Vagina (tissue), 2 donors: ENCODE results near the gene CCDC13. TPM values are rescaled to one million over a fixed set of nuclear protein-coding genes. Genes with fewer than 3 reads are reported as not detected.

Experiments
- DNase-seq, 2 donors: peaks; one replicate each; pipeline ENCODE4 v3.0.0-alpha.2; 2017; ENCODE audit errors: extremely low spot score in 2 of 2
- H3K27ac ChIP-seq: fragments of 200-600 bp; sonication (generic); one replicate; pipeline ENCODE4 v1.5.1; 2019
- H3K27me3 ChIP-seq: fragments of 200-600 bp; sonication (generic); one replicate; pipeline ENCODE4 v1.5.1; 2019
- H3K36me3 ChIP-seq, 2 donors: fragments of 200-600 bp; sonication (generic); one replicate each; pipeline ENCODE4 v1.5.1; 2017 to 2019
- H3K4me1 ChIP-seq: fragments of 200-600 bp; sonication (generic); one replicate; pipeline ENCODE4 v1.5.1; 2019
- H3K4me3 ChIP-seq, 2 donors: fragments of 200-600 bp; sonication (generic); 1 replicate in 1 of 2; 2 replicates in 1 of 2; pipeline ENCODE4 v1.5.1; 2016 to 2019
- H3K9me3 ChIP-seq: fragments of 200-600 bp; sonication (generic); one replicate; pipeline ENCODE4 v1.5.1; 2019
- POLR2A ChIP-seq, 2 donors: fragments of 450-650 bp; IDR thresholded peaks; one replicate each; pipeline ENCODE4 v1.6.1; 2017; ENCODE audit warnings: antibody characterized with exemption in 2 of 2, mild to moderate bottlenecking in 2 of 2, moderate library complexity in 2 of 2
- POLR2AphosphoS5 ChIP-seq, 2 donors: sonication (generic); formaldehyde crosslinking; IDR thresholded peaks; one replicate each; pipeline ENCODE4 v1.9.0; 2017; ENCODE audit warnings: antibody characterized with exemption in 2 of 2, mild to moderate bottlenecking in 2 of 2, low read depth in 1 of 2; ENCODE audit not compliant: insufficient read depth in 1 of 2
- intact Hi-C: fragments of 100-400 bp; cut with DNase I; formaldehyde crosslinking; loops from one replicate; pipeline ENCODE4 v1.15.1; 2023
- total RNA-seq: library from RNA; depleted of rRNA; stranded (reverse); fragments of >200 nt; gene quantifications from one replicate; pipeline ENCODE4 v1.2.3, GENCODE V29; 2016
- TF ChIP-seq, protein P1 (sequence below), 3 experiments: fragments of 450-650 bp in 2 of 3; fragments of 200-600 bp in 1 of 3; sonication (generic) in 1 of 3; IDR thresholded peaks; one replicate each; pipeline ENCODE4 v1.5.1; 2017 to 2019; ENCODE audit warnings: antibody characterized with exemption in 3 of 3, mild to moderate bottlenecking in 2 of 3, moderate library complexity in 2 of 3

CCDC13 gene
- total RNA-seq, 1 donor from 2014 or later = 1.2 TPM

GRCh38 chr3:42758126-42758525, 14.9 kb downstream of the CCDC13 start:
- Histone ChIP-seq H3K36me3 (no peaks in the 10 kb centered on the region), H3K4me1 (no peaks in the 10 kb centered on the region), H3K9me3 (no peaks in the 10 kb centered on the region), H3K4me3 (no peak overlapping the region), H3K27me3 (no peaks in the 10 kb centered on the region), H3K27ac (no peak overlapping the region)
- peak in 1 of 2 donors; percentile 60 for DNase-seq
- intact Hi-C loops = no loop called here
- TF ChIP-seq POLR2A (IDR thresholded peaks at IDR 0.05) (no peak), POLR2AphosphoS5 (IDR thresholded peaks at IDR 0.05; ENCODE audit: insufficient read depth in 1 of 2, low read depth in 1 of 2) (no peak)
- TF ChIP-seq, protein P1, sequence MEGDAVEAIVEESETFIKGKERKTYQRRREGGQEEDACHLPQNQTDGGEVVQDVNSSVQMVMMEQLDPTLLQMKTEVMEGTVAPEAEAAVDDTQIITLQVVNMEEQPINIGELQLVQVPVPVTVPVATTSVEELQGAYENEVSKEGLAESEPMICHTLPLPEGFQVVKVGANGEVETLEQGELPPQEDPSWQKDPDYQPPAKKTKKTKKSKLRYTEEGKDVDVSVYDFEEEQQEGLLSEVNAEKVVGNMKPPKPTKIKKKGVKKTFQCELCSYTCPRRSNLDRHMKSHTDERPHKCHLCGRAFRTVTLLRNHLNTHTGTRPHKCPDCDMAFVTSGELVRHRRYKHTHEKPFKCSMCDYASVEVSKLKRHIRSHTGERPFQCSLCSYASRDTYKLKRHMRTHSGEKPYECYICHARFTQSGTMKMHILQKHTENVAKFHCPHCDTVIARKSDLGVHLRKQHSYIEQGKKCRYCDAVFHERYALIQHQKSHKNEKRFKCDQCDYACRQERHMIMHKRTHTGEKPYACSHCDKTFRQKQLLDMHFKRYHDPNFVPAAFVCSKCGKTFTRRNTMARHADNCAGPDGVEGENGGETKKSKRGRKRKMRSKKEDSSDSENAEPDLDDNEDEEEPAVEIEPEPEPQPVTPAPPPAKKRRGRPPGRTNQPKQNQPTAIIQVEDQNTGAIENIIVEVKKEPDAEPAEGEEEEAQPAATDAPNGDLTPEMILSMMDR (IDR thresholded peaks at IDR 0.05) = no peak

GRCh38 chr3:42756681-42757213, 16.3 kb downstream of the CCDC13 start:
- Histone ChIP-seq H3K36me3 (no peaks in the 10 kb centered on the region), H3K9me3 (no peaks in the 10 kb centered on the region), H3K27me3 (no peaks in the 10 kb centered on the region), H3K4me1 (no peaks in the 10 kb centered on the region), H3K4me3 (no peak overlapping the region), H3K27ac (no peak overlapping the region)
- DNase-seq = no peak
- intact Hi-C loops = no loop called here
- TF ChIP-seq, protein P1 (IDR thresholded peaks at IDR 0.05) = no peak
- TF ChIP-seq POLR2A (IDR thresholded peaks at IDR 0.05) (no peak), POLR2AphosphoS5 (IDR thresholded peaks at IDR 0.05; ENCODE audit: insufficient read depth in 1 of 2, low read depth in 1 of 2) (no peak)

DNA sequence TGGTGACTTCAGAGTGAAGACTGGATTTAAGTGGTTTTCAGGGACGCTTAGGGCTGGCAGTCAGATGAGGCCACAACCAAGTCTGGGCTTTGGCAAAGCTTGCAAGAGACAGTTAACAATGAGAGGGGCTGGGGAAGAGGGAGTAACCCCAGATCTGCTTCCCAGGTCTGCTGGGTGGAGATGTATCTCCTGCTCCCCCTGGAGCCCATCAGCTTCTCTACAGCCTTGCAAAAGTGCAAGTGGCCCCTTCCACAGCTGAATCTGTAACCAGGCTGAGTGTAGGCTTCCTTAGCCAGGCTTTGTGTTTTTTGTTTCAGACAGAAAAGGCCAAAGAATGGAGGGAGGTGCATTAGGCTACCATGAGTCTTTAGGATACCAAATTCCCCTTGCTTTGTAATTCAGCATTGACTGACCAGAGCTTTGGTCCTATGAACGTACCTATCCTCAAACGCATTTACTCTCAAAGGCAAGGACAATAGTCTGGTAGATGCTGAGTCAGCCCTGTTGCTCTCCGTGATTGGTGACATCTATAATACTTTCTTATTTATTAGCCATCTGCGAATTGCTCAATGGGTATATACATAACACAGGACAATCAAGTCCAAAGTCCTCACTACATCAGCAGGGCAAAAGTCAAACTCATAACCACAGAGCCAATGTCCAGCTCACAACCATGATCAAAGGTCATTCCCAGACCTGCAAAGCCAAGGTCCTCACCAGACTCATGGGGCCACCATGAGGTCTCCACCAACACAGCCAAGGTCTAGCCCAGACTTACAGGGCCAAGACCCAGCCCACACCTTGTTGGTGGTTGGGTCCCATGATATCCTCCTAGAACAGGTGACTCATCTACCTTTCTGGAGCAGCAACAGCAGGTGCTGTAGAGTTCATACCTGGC, 17.1 kb downstream of the CCDC13 start:
- H3K4me1 ChIP-seq = no peaks in the 10 kb centered on the region
- no peak overlapping the region for H3K4me3 ChIP-seq
- no peaks in the 10 kb centered on the region for H3K36me3 ChIP-seq
- H3K9me3 ChIP-seq = no peaks in the 10 kb centered on the region
- H3K27me3 ChIP-seq = no peaks in the 10 kb centered on the region
- H3K27ac ChIP-seq = no peak overlapping the region
- DNase-seq = no peak
- intact Hi-C loops = no loop called here
- no peak for TF ChIP-seq POLR2A (IDR thresholded peaks at IDR 0.05)
- TF ChIP-seq, protein P1 (IDR thresholded peaks at IDR 0.05) = peak in 1 of 3 experiments; percentile 30

GRCh38 chr3:42753757-42754156, 19.3 kb downstream of the CCDC13 start:
- no peaks in the 10 kb centered on the region for H3K36me3 ChIP-seq
- intact Hi-C loops = no loop called here
- H3K4me3 ChIP-seq = no peak overlapping the region
- no peaks in the 10 kb centered on the region for H3K4me1 ChIP-seq
- no peaks in the 10 kb centered on the region for H3K9me3 ChIP-seq
- H3K27ac ChIP-seq = no peak overlapping the region
- H3K27me3 ChIP-seq = no peaks in the 10 kb centered on the region
- TF ChIP-seq, protein P1 (IDR thresholded peaks at IDR 0.05) = no peak
- TF ChIP-seq POLR2A (IDR thresholded peaks at IDR 0.05) (no peak), POLR2AphosphoS5 (IDR thresholded peaks at IDR 0.05; ENCODE audit: insufficient read depth in 1 of 2, low read depth in 1 of 2) (no peak)
- DNase-seq = no peak

DNA sequence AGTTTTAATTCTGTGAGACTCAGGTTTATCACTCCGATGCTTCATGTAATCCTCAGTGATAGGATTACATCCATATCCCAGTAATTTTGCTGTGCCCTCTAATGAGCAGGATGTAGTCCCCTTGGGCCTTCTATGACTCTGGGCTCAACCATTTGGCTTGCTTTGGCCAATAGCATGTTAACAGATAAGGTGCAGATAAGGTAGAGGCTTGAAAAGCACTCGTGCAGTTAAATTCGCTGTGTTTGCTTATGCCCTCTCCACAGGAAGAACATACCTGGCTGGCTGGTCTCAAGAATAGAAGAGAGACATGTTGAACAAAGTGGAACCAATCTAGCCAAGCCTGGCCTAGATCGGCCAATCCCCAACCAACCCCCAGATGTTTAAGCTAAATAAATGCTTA, 20.1 kb downstream of the CCDC13 start:
- TF ChIP-seq, protein P1 (IDR thresholded peaks at IDR 0.05) = no peak
- no peak for TF ChIP-seq POLR2A (IDR thresholded peaks at IDR 0.05)
- TF ChIP-seq POLR2AphosphoS5 (IDR thresholded peaks at IDR 0.05; ENCODE audit: insufficient read depth in 1 of 2, low read depth in 1 of 2) = no peak
- Histone ChIP-seq H3K9me3 (no peaks in the 10 kb centered on the region), H3K36me3 (no peaks in the 10 kb centered on the region), H3K27ac (no peak overlapping the region), H3K4me3 (no peak overlapping the region), H3K4me1 (no peaks in the 10 kb centered on the region), H3K27me3 (no peaks in the 10 kb centered on the region)
- intact Hi-C loops = no loop called here
- no peak for DNase-seq
